HG03025 (cell line): Measurements from ENCODE around the gene GPATCH4.

Experiments used
- ATAC-seq: cut with Tn5 transposase; IDR thresholded peaks from one replicate; pipeline ENCODE4 v1.9.1; 2021; ENCODE audit warnings: mild to moderate bottlenecking, moderate library complexity; ENCODE audit not compliant: unreplicated experiment, low FRiP score

The GPATCH4 gene

GRCh38 chr1:156551869-156552268 is 49.4 kb downstream of the GPATCH4 start:
- ATAC-seq, result no peak

- no peak for ATAC-seq
Observed at GRCh38 chr1:156551066-156551643, 50.1 kb downstream of the GPATCH4 start.

DNA sequence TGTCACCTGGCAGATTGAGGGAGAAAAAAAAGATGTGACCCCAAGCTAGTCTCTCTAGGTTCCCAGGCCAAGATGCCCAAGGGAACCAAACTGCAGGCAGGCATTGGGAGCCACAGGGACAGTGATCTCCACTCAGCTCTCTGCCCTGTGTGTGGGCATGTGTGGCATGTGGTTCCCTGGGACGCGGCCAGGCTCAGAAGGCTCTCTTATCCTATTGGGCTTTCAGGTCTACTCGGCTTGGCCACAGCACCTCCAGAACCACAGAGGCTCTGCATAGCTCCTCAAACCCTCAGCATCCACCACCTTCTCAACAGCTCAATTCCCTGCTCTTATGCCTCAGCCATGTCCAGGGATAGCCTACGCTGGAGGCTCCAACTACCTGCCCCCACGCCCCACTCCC is 50.9 kb downstream of the GPATCH4 start:
- no peak for ATAC-seq

- no peak for ATAC-seq
Observed at GRCh38 chr1:156549831-156550230, 51.4 kb downstream of the GPATCH4 start.

- no peak for ATAC-seq
Observed at GRCh38 chr1:156549390-156549789, 51.9 kb downstream of the GPATCH4 start.

DNA sequence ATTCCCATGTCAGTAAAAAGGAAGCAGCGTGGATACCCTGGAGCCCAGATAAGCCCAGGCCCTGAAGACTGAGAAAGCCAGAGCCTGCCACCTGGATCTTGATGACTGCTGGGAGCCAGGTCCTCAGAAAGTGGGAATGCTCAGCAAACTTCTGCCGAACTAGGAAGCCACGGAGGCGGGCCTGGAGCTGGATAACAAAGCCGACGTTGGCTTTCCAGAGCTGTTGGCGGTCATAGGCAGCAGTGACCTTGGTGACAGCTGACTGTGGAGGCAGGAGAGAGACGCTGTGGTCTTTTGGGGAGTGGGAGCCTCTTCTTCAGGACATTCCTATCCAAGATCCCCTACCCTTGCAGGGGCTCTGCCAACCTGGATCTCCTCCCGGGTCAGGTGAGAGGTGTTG is 53.3 kb downstream of the GPATCH4 start:
- no peak for ATAC-seq

GRCh38 chr1:156547434-156547833 is 53.8 kb downstream of the GPATCH4 start:
- ATAC-seq, result no peak

GRCh38 chr1:156546267-156546666 is 55.0 kb downstream of the GPATCH4 start:
- ATAC-seq, result no peak

GRCh38 chr1:156544592-156545102 is 56.6 kb downstream of the GPATCH4 start:
- ATAC-seq, result no peak
